Astrocyte (in vitro differentiated cells and primary cell): ENCODE measurements around the gene KMT2C.

Experiments used
- EZH2 ChIP-seq: IDR thresholded peaks from 2 replicates; pipeline ENCODE4 v1.6.1; 2012; ENCODE audit warnings: mild to moderate bottlenecking, low read length, inconsistent platforms; ENCODE audit not compliant: insufficient read depth
- TF ChIP-seq, protein P1 (sequence below): IDR thresholded peaks from 2 replicates; pipeline ENCODE4 v1.5.1; 2011; ENCODE audit warnings: low read depth, mild to moderate bottlenecking, inconsistent platforms, low read length, moderate library complexity; ENCODE audit not compliant: insufficient read depth

- TF ChIP-seq, protein P1, sequence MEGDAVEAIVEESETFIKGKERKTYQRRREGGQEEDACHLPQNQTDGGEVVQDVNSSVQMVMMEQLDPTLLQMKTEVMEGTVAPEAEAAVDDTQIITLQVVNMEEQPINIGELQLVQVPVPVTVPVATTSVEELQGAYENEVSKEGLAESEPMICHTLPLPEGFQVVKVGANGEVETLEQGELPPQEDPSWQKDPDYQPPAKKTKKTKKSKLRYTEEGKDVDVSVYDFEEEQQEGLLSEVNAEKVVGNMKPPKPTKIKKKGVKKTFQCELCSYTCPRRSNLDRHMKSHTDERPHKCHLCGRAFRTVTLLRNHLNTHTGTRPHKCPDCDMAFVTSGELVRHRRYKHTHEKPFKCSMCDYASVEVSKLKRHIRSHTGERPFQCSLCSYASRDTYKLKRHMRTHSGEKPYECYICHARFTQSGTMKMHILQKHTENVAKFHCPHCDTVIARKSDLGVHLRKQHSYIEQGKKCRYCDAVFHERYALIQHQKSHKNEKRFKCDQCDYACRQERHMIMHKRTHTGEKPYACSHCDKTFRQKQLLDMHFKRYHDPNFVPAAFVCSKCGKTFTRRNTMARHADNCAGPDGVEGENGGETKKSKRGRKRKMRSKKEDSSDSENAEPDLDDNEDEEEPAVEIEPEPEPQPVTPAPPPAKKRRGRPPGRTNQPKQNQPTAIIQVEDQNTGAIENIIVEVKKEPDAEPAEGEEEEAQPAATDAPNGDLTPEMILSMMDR = no peak
- no peak for TF ChIP-seq EZH2
Measured at GRCh38 chr7:152366662-152367061, 69.1 kb downstream of the KMT2C start.
